ENCODE data around the gene PRKD2.

GRCh38 chr19:46718934-46719622 lies 2.2 kb upstream of the PRKD2 start:
- no peak for TF ChIP-seq CTCF (conservative IDR thresholded peaks at IDR 0.05 in 1 of 2, IDR thresholded peaks at IDR 0.05 in 1 of 2; ENCODE audit: extremely low read depth in 1 of 2, insufficient read depth in 1 of 2, low read depth in 1 of 2, low read length in 2 of 2)
- TF ChIP-seq EZH2 (IDR thresholded peaks at IDR 0.05; ENCODE audit: borderline replicate concordance, low read length), result no peak

Data from mammary epithelial cell (primary cell).